H1 (cell line): ENCODE data around the gene HIGD2B. TPM values are rescaled to one million over a fixed set of nuclear protein-coding genes. Genes with fewer than 3 reads are reported as not detected.

Experiments
- CREB1 ChIP-seq: IDR thresholded peaks from 2 replicates; pipeline ENCODE4 v1.6.1; 2012; ENCODE audit warnings: inconsistent platforms
- polyA plus RNA-seq, 7 experiments: library from polyadenylated mRNA; depleted of rRNA in 3 of 7; stranded (reverse) in 5 of 7; unstranded in 2 of 7; fragments of >200 nt in 5 of 7; fragments of 200-250 nt in 2 of 7; gene quantifications; 1 replicate in 5 of 7; 2 replicates in 1 of 7; 4 replicates in 1 of 7; pipeline versions ENCODE4 v1.2.1 to v1.2.3, GENCODE V29; 2011 to 2013; ENCODE audit warnings: missing spikeins in 2 of 7, mixed read lengths in 2 of 7
- total RNA-seq: library from RNA; stranded (reverse); fragmentation: NEBNext Ultra II Directional; extraction: Animal tissue kit (Norgen Biotek cat#: 25700); gene quantifications from 2 replicates; pipeline ENCODE4 v1.2.1, GENCODE V29; 2021

HIGD2B gene
- total and polyA plus RNA-seq, 2 of the 8 experiments (the other 6 are each of a cell fraction or from before 2014, with no cell fraction given): not detected

DNA sequence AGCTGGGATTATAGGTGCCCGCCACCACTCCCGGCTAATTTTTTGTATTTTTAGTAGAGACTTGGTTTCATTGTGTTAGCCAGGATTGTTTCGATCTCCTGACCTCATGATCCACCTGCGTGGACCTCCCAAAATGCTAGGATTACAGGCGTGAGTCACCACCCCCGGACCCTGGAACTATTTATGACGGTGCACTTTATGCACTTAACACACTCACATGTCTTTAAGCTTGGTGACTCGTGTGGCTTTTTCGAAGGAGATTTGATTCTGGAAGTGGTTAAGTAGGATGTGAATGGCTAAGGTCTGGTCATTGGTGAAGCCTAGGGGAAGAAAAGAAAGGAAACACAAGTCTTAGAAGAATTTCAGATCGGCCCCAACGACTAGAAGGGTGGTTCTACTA is 20.3 kb upstream of the HIGD2B start (continued):
- no peak for TF ChIP-seq CREB1
